Prostate gland (tissue), 2 donors: Measurements from ENCODE around the gene QRFP. TPM values are rescaled to one million over a fixed set of nuclear protein-coding genes. Genes with fewer than 3 reads are reported as not detected.

Source experiments
- DNase-seq: peaks from one replicate; pipeline ENCODE4 v3.0.0-alpha.2; 2019; ENCODE audit warnings: low spot score
- H3K27ac ChIP-seq, 2 donors: fragments of 200-600 bp; sonication (generic); 2 replicates each; pipeline ENCODE4 v1.5.1; 2017 to 2019
- H3K27me3 ChIP-seq: fragments of 200-600 bp; sonication (generic); replicated peaks from 2 replicates; pipeline ENCODE4 v1.5.1; 2019; ENCODE audit not compliant: insufficient read depth
- H3K36me3 ChIP-seq, 2 donors: fragments of 200-600 bp; sonication (generic); 1 replicate in 1 of 2; 2 replicates in 1 of 2; pipeline versions ENCODE4 v1.5.1 to v1.8.1; 2017 to 2019
- H3K4me1 ChIP-seq: fragments of 200-600 bp; sonication (generic); replicated peaks from 2 replicates; pipeline ENCODE4 v1.5.1; 2019
- H3K4me3 ChIP-seq, 2 donors: fragments of 200-600 bp; sonication (generic); 2 replicates each; pipeline ENCODE4 v1.5.1; 2017 to 2019
- H3K9me3 ChIP-seq: fragments of 200-600 bp; sonication (generic); 2 replicates; pipeline ENCODE4 v1.5.1; 2017
- POLR2A ChIP-seq: fragments of 450-650 bp; IDR thresholded peaks from one replicate; pipeline ENCODE4 v1.6.1; 2016; ENCODE audit warnings: antibody characterized with exemption, mild to moderate bottlenecking
- POLR2AphosphoS5 ChIP-seq: sonication (generic); formaldehyde crosslinking; IDR thresholded peaks from one replicate; pipeline ENCODE4 v1.6.1; 2017; ENCODE audit warnings: antibody characterized with exemption
- WGBS: methylation state at CpG from one replicate; pipeline ENCODE4 v1.1.5; 2018; 5-methylcytosine and 5-hydroxymethylcytosine counted together
- intact Hi-C: fragments of 100-400 bp; cut with DNase I; formaldehyde crosslinking; loops from one replicate; pipeline ENCODE4 v1.14.2; 2022
- total RNA-seq, 2 donors: library from RNA; depleted of rRNA; stranded (reverse); fragments of >200 nt; gene quantifications; one replicate each; pipeline ENCODE4 v1.1.0, GENCODE V29; 2016
- TF ChIP-seq, protein P1 (sequence below), 4 experiments: fragments of 200-600 bp in 2 of 4; fragments of 450-650 bp in 2 of 4; sonication (generic) in 2 of 4; IDR thresholded peaks; 1 replicate in 3 of 4; 2 replicates in 1 of 4; pipeline ENCODE4 v1.5.1; 2016 to 2019; ENCODE audit warnings: antibody characterized with exemption in 4 of 4, mild to moderate bottlenecking in 2 of 4, moderate library complexity in 2 of 4

The QRFP gene, protein sequence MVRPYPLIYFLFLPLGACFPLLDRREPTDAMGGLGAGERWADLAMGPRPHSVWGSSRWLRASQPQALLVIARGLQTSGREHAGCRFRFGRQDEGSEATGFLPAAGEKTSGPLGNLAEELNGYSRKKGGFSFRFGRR
- total RNA-seq: 1 to 10 TPM in 1 of 2 donors, not detected in 1; 1.0 TPM

DNA sequence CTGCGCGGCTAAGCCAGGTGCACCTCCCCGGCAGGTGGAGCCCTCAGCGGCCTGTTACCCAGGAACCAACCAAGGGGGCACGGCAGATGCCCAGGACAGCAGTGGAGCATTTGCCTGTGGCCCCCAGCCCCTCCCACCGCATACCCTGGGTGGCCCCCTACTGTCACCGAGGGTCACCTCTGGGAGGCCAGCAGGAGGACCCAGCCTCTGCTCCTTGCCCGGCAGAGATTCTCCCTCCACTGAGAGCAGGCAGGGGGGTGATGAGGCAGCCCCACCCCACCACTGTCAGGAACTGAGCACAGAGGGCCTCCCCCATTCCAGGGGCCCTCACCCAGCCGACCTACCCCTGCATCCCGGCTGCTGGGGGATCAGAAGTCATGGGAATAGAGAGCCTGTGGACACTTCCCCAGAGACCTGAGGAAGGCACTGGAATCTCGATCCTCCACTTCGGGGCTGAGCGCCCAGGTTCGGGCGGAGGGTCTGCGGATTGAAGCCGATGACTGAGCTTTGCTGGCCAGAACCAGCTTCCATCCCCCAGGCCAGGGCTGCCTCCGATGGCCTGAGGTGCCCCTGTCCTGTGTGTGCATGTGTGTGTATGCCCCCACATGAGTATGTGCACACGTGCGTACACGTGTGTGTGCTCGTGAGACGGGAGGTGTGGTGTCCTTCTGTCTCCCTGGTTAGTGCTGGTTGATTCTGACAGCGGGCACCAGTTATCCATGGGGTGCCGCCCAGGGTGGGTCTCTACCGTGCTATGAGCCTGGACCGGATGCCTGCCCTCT lies at the start of gene QRFP:
QRFP (minus strand) TSS at position 580 of the 782 bp plus-strand sequence. CDS start 2,974 bp downstream, outside the sequence.
- WGBS: 73% methylated on average over 24 of the region's 27 CpGs
- peak within 1 kb of the TSS in 1 of 2 donors; percentile 64 for H3K27ac ChIP-seq

DNA sequence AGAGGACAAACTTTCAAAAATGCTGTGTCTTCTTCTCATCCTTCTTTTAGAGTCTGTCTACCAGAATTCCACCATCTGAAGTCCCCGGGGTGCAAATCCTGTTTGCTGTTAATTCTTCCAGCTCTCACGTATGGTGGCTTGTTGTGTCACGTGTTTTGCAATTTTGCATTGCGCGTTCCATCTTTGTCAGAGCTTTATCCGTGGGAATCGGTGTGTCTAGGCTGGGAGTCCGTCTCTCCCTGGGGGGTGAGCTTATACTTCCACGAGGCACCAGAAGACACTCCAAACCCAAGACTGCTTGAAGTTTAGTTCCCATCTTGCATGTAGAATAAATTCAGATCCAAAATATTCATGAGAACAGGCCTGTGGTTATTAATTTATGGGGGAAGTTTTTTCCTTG lies 48.6 kb upstream of the QRFP start:
- Histone ChIP-seq H3K9me3 (no peaks in the 10 kb centered on the region), H3K4me3 (no peak overlapping the region), H3K27ac (no peak overlapping the region), H3K27me3 (no peaks in the 10 kb centered on the region), H3K4me1 (no peaks in the 10 kb centered on the region), H3K36me3 (no peaks in the 10 kb centered on the region)
- WGBS: 91% methylated on average over 9 of the region's 9 CpGs
- intact Hi-C loops: no loop called here
- TF ChIP-seq POLR2AphosphoS5 (no peak), POLR2A (no peak)
- TF ChIP-seq, protein P1, sequence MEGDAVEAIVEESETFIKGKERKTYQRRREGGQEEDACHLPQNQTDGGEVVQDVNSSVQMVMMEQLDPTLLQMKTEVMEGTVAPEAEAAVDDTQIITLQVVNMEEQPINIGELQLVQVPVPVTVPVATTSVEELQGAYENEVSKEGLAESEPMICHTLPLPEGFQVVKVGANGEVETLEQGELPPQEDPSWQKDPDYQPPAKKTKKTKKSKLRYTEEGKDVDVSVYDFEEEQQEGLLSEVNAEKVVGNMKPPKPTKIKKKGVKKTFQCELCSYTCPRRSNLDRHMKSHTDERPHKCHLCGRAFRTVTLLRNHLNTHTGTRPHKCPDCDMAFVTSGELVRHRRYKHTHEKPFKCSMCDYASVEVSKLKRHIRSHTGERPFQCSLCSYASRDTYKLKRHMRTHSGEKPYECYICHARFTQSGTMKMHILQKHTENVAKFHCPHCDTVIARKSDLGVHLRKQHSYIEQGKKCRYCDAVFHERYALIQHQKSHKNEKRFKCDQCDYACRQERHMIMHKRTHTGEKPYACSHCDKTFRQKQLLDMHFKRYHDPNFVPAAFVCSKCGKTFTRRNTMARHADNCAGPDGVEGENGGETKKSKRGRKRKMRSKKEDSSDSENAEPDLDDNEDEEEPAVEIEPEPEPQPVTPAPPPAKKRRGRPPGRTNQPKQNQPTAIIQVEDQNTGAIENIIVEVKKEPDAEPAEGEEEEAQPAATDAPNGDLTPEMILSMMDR (IDR thresholded peaks at IDR 0.05): no peak
- DNase-seq: no peak

More for the DNA sequence above, at the start of gene QRFP:
- Histone ChIP-seq H3K27me3 (no peaks in the 10 kb centered on the region), H3K9me3 (no peaks in the 10 kb centered on the region), H3K4me1 (peaks cover 15% of the 10 kb centered on the region), H3K36me3 (no peaks in the 10 kb centered on the region), H3K4me3 (no peak within 1 kb of the TSS)
- TF ChIP-seq POLR2A (no peak), POLR2AphosphoS5 (no peak)
- TF ChIP-seq, protein P1 (IDR thresholded peaks at IDR 0.05): no peak
- intact Hi-C loops: no loop called here
- no peak for DNase-seq

DNA sequence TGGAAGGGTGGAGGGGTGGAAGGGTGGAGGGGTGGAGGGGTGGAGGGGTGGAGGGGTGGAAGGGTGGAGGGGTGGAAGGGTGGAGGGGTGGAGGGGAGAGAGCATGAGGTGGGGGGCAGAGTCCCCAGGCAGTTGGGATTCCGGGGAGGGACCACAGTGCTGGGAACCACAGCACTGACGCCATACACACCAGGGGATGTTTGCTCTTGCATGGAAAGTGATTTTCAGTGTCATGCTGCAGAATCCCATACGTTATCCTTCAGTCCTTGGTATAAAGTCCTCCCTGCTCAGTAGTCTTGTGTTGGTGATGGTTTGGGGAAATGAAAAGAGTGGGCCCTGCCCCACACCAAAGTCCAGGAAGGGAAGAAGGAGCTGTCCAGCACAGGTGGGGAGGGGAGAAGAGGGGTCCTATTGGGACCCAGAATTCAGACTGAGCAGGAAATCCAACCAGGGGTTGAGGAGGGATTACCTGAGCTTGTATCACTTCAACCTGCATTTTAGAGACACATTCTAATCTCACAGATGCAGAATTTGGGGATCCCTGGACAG lies 48.0 kb upstream of the QRFP start:
- Histone ChIP-seq H3K27ac (no peak overlapping the region), H3K4me3 (no peak overlapping the region), H3K9me3 (no peaks in the 10 kb centered on the region), H3K27me3 (no peaks in the 10 kb centered on the region), H3K36me3 (no peaks in the 10 kb centered on the region), H3K4me1 (peaks cover 2% of the 10 kb centered on the region)
- DNase-seq: no peak
- 40% methylated on average over 3 of the region's 3 CpGs for WGBS
- TF ChIP-seq, protein P1 (IDR thresholded peaks at IDR 0.05): no peak
- TF ChIP-seq POLR2AphosphoS5 (no peak), POLR2A (no peak)
- intact Hi-C loops: loop anchor here (5.0 kb wide), 2 partner anchors 177 to 242 kb away; no protein-coding TSS in a partner anchor

DNA sequence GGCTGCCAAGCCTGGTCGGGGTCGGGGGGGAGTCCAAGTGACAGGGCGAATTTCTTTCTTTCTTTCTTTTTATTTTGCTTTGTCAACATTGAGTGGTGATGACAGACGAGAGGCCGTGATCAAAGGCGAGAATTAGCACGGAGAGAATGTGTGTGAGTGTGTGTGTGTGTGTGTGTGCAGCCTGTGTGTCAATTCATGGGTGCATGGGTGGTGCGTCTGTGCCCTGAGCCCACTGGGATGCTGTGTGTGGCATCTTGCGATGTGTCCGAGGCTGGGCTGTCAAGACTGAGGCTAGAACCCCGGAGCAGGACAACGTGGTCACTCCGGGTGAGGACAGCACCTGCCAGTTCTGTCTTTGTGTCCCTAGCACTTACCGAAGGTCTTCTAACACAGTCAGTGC lies 47.2 kb upstream of the QRFP start:
- TF ChIP-seq POLR2A: no peak
- TF ChIP-seq, protein P1 (IDR thresholded peaks at IDR 0.05): no peak
- no peak for TF ChIP-seq POLR2AphosphoS5
- Histone ChIP-seq H3K9me3 (no peaks in the 10 kb centered on the region), H3K4me1 (peaks cover 7% of the 10 kb centered on the region), H3K27ac (no peak overlapping the region), H3K4me3 (no peak overlapping the region), H3K36me3 (no peaks in the 10 kb centered on the region), H3K27me3 (no peaks in the 10 kb centered on the region)
- intact Hi-C loops: loop anchor here (5.0 kb wide), 2 partner anchors 176 to 241 kb away; no protein-coding TSS in a partner anchor
- 36% methylated on average over 14 of the region's 14 CpGs for WGBS
- no peak for DNase-seq
